ENCODE results near the gene GRIK5. TPM values are rescaled to one million over a fixed set of nuclear protein-coding genes. Genes with fewer than 3 reads are reported as not detected.

Gene GRIK5
- total and polyA plus RNA-seq, 2 of the 8 experiments (the other 6 are each of a cell fraction or from before 2014, with no cell fraction given): 17.8 to 42.9 TPM

DNA sequence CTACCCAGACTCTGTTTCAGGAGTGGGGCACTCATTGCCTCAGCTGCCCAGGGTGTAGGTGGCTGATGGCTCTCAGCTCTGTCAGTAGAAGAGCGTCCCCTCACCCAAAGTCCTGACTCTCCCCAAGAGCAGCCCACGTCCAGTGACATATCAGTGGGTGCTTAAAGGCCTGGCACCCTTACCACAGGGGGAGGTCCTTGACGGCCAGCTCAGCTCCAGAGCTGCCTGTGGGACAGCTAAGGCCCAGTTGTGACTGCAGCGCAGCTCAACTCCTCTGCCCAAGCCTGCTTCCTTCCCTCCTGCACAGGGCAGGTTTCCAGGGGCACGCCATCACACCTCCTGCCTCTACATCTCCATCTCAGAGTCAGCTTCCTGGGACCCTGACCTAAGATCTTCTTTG is 32.4 kb downstream of the GRIK5 start (continued):
- TF ChIP-seq FOSL1 (IDR thresholded peaks at IDR 0.05; ENCODE audit: insufficient read depth, low read depth, low read length): no peak
